HUES64 (cell line): ENCODE measurements around the gene UMODL1.
"Not testable (repeated sequence)": the region's sequence is repeated elsewhere in the genome, so short reads cannot be mapped to it uniquely, and the experiment has no call there.

Experiments
- H3K27ac ChIP-seq: 2 replicates; pipeline ENCODE4 v1.7.0; 2013; ENCODE audit warnings: low read depth, low read length, inconsistent platforms
- H3K27me3 ChIP-seq: 2 replicates; pipeline ENCODE4 v1.6.1; 2013; ENCODE audit warnings: mild to moderate bottlenecking, low read length; ENCODE audit not compliant: insufficient read depth
- H3K36me3 ChIP-seq: 2 replicates; pipeline ENCODE4 v1.6.1; 2013; ENCODE audit warnings: mild to moderate bottlenecking, low read length; ENCODE audit not compliant: insufficient read depth
- H3K4me1 ChIP-seq: 2 replicates; pipeline ENCODE4 v1.6.1; 2013; ENCODE audit warnings: mild to moderate bottlenecking, low read length, moderate library complexity; ENCODE audit not compliant: insufficient read depth
- H3K4me3 ChIP-seq: 2 replicates; pipeline ENCODE4 v1.5.1; 2013; ENCODE audit warnings: mild to moderate bottlenecking, low read length, moderate library complexity
- H3K9ac ChIP-seq: 2 replicates; pipeline ENCODE4 v1.6.1; 2013; ENCODE audit warnings: mild to moderate bottlenecking, low read depth, low read length
- H3K9me3 ChIP-seq: 2 replicates; pipeline ENCODE4 v1.6.1; 2013; ENCODE audit warnings: low read depth, low read length; ENCODE audit not compliant: insufficient read depth
- WGBS: fragments of 150-250, 120-280 bp; methylation state at CpG from one replicate; pipeline ENCODE4 v1.1.7; 2013; ENCODE audit warnings: missing lambda C conversion rate; 5-methylcytosine and 5-hydroxymethylcytosine counted together

The UMODL1 gene

DNA sequence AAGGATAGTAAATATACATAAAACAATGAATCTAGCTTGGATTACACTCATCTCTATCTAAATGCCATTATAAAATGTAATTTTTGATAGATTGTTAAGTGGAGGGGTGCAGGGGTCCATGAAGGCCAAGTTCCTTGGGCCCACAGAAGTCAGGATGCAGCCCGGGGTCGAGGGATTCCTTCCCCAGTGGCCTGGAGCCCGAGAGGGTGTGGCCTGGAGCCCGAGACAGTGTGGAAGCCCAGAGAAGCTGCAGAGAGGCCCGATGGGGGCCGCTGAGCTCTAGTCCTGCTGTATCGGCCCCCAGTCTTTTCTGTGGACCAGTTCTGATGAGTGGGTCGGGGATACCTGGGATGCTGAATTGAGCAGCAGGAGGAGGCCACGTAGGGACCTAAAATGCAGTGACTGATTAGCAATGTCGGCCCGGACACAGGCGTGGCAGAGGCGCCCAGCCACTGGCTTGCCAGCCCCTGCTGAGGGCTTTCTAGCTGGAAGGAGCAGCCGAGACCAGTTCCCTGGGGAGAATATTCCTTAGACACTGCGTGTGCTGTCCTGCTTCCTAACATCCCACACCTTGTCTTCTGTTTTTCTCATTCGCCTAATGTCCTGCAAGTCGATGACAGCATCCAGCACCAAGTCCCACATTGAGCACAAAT, 38.9 kb downstream of the UMODL1 start:
- 88% methylated on average over 17 of the region's 17 CpGs for WGBS

GRCh38 chr21:42110691-42111469, 39.8 kb downstream of the UMODL1 start:
- no peaks in the 10 kb centered on the region; the same call in 1 of the 2 replicates for H3K4me1 ChIP-seq
- no peak overlapping the region for H3K9ac ChIP-seq
- no peak overlapping the region for H3K4me3 ChIP-seq
- no peaks in the 10 kb centered on the region for H3K36me3 ChIP-seq
- WGBS, result 92% methylated on average over 24 of the region's 24 CpGs
- no peak overlapping the region for H3K27ac ChIP-seq
- no peaks in the 10 kb centered on the region for H3K9me3 ChIP-seq
- no peaks in the 10 kb centered on the region for H3K27me3 ChIP-seq

More for the DNA sequence above, 38.9 kb downstream of the UMODL1 start:
- H3K36me3 ChIP-seq, result no peaks in the 10 kb centered on the region
- H3K9me3 ChIP-seq, result no peaks in the 10 kb centered on the region
- no peaks in the 10 kb centered on the region; the same call in 1 of the 2 replicates for H3K4me1 ChIP-seq
- H3K9ac ChIP-seq, result no peak overlapping the region
- H3K4me3 ChIP-seq, result no peak overlapping the region
- no peak overlapping the region for H3K27ac ChIP-seq
- H3K27me3 ChIP-seq, result no peaks in the 10 kb centered on the region

DNA sequence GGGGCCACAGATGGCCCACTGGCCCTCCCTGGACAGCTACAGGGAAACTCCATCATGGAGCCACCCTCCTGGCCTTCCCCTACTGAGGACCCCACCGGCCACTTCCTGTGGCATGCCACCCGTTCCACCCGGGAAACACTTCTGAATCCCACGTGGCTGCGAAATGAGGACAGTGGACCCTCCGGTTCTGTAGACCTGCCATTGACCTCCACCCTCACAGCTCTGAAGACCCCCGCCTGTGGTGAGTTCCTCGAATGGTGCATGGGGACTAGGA, 40.3 kb downstream of the UMODL1 start:
- Histone ChIP-seq H3K9ac (no peak overlapping the region), H3K36me3 (no peaks in the 10 kb centered on the region), H3K27me3 (no peaks in the 10 kb centered on the region), H3K9me3 (no peaks in the 10 kb centered on the region), H3K4me3 (no peak overlapping the region), H3K4me1 (no peaks in the 10 kb centered on the region; the same call in 1 of the 2 replicates), H3K27ac (no peak overlapping the region)
- 95% methylated on average over 8 of the region's 8 CpGs for WGBS

- WGBS, result 91% methylated on average over 10 of the region's 10 CpGs
- Histone ChIP-seq H3K4me1 (no peaks in the 10 kb centered on the region; the same call in 1 of the 2 replicates), H3K27ac (no peak overlapping the region), H3K9ac (no peak overlapping the region), H3K9me3 (no peaks in the 10 kb centered on the region), H3K36me3 (no peaks in the 10 kb centered on the region), H3K27me3 (no peaks in the 10 kb centered on the region), H3K4me3 (no peak overlapping the region)
Measured at GRCh38 chr21:42111811-42112210, 40.7 kb downstream of the UMODL1 start.

- H3K4me3 ChIP-seq, result no peak overlapping the region
- WGBS, result 96% methylated on average over 1 of the region's 1 CpG
- H3K9ac ChIP-seq, result no peak overlapping the region
- no peaks in the 10 kb centered on the region for H3K9me3 ChIP-seq
- H3K36me3 ChIP-seq, result no peaks in the 10 kb centered on the region
- H3K27ac ChIP-seq, result no peak overlapping the region
- H3K4me1 ChIP-seq, result no peaks in the 10 kb centered on the region; the same call in 1 of the 2 replicates
- H3K27me3 ChIP-seq, result no peaks in the 10 kb centered on the region
Measured at GRCh38 chr21:42112238-42112637, 41.1 kb downstream of the UMODL1 start.

DNA sequence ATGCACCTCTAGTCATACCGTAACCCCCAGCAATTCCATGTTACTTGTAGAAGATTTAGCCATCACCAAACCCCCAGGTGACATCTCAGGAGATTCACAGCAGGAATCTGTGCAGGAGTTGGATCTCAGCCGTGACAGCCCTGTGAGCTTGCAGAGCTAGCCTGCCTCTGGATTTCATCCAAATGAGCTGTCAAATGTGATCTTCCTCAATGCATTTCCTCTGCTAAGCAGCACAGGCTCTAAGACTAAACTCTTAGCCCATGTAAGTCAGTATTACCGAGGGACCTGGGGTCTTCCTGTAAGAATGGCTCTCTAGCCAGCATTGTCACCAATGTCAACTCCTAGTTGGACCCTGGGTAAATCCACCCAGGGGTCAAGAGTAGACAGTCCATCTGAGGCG, 41.7 kb downstream of the UMODL1 start:
- no peaks in the 10 kb centered on the region for H3K9me3 ChIP-seq
- 92% methylated on average over 4 of the region's 4 CpGs for WGBS
- H3K9ac ChIP-seq, result no peak overlapping the region
- no peak overlapping the region for H3K27ac ChIP-seq
- no peaks in the 10 kb centered on the region for H3K4me1 ChIP-seq
- no peaks in the 10 kb centered on the region for H3K27me3 ChIP-seq
- no peak overlapping the region for H3K4me3 ChIP-seq
- no peaks in the 10 kb centered on the region for H3K36me3 ChIP-seq

- H3K9ac ChIP-seq, result no peak overlapping the region
- H3K9me3 ChIP-seq, result no peaks in the 10 kb centered on the region
- no peak overlapping the region for H3K4me3 ChIP-seq
- H3K36me3 ChIP-seq, result no peaks in the 10 kb centered on the region
- no peak overlapping the region for H3K27ac ChIP-seq
- WGBS, result 94% methylated on average over 13 of the region's 13 CpGs
- 0 out of 2 replicates have a peak, but pooled peaks cover 2% of the 10 kb centered on the region for H3K27me3 ChIP-seq
- no peaks in the 10 kb centered on the region for H3K4me1 ChIP-seq
Measured at GRCh38 chr21:42113926-42114409, 42.9 kb downstream of the UMODL1 start.

DNA sequence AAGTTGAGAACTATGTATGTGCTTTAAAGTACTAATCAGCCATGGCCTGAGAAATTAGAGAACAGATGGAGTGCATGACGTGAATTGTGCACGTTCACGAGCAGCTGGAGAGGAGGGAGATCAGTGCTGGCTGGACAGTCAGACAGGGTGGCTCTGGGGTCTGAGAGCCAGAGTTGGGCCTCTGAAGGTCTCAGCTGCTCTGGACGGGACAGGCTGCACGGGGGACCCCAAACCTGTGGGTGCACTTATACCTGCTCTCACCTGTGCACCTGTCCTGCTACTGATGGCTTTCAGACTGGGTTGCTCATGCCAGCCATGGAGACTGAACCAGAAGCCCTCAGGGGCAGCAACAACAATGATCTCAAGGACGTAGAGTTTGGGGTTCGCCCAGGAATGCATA, 43.5 kb downstream of the UMODL1 start:
- H3K27me3 ChIP-seq, result 0 out of 2 replicates have a peak, but pooled peaks cover 7% of the 10 kb centered on the region
- H3K9ac ChIP-seq, result no peak overlapping the region
- no peaks in the 10 kb centered on the region for H3K9me3 ChIP-seq
- H3K27ac ChIP-seq, result no peak overlapping the region
- no peak overlapping the region for H3K4me3 ChIP-seq
- 85% methylated on average over 7 of the region's 7 CpGs for whole genome bisulfite sequencing
- no peaks in the 10 kb centered on the region for H3K36me3 ChIP-seq
- H3K4me1 ChIP-seq, result peaks cover 5% of the 10 kb centered on the region; the same call in 1 of the 2 replicates

- Histone ChIP-seq H3K36me3 (no peaks in the 10 kb centered on the region), H3K4me1 (peaks cover 11% of the 10 kb centered on the region; the same call in 1 of the 2 replicates), H3K27me3 (0 out of 2 replicates have a peak, but pooled peaks cover 7% of the 10 kb centered on the region), H3K27ac (no peak overlapping the region), H3K9me3 (no peaks in the 10 kb centered on the region), H3K9ac (no peak overlapping the region), H3K4me3 (no peak overlapping the region)
- WGBS, result 88% methylated on average over 8 of the region's 8 CpGs
Measured at GRCh38 chr21:42115136-42115683, 44.1 kb downstream of the UMODL1 start.

GRCh38 chr21:42116551-42116950, 45.4 kb downstream of the UMODL1 start:
- peaks cover 18% of the 10 kb centered on the region; the same call in 1 of the 2 replicates for H3K4me1 ChIP-seq
- H3K9ac ChIP-seq, H3K4me3 ChIP-seq, H3K9me3 ChIP-seq, H3K27ac ChIP-seq, H3K36me3 ChIP-seq, H3K27me3 ChIP-seq: not testable (repeated sequence)
- WGBS, result 93% methylated on average over 6 of the region's 6 CpGs
